ENCODE data around the gene RAB20. TPM values are rescaled to one million over a fixed set of nuclear protein-coding genes. Genes with fewer than 3 reads are reported as not detected.

RAB20 gene
- total RNA-seq, 1 experiment from 2014 or later, result 1.7 TPM

- H3K27me3 Mint-ChIP-seq (ENCODE audit: insufficient read depth, unreplicated experiment), result no peaks in the 10 kb centered on the region
- DNase-seq (ENCODE audit: unreplicated experiment), result no peak
- H3K36me3 Mint-ChIP-seq (ENCODE audit: insufficient read depth, unreplicated experiment), result no peaks in the 10 kb centered on the region
- H3K4me1 Mint-ChIP-seq (ENCODE audit: insufficient read depth, unreplicated experiment), result no peaks in the 10 kb centered on the region
- no TSS peak for BruUV-seq (replicated peaks)
- H3K27ac Mint-ChIP-seq (ENCODE audit: low read depth, unreplicated experiment), result no peak overlapping the region
- ChIA-PET POLR2A (no interaction called here), CTCF (no interaction called here)
- H3K4me3 Mint-ChIP-seq (ENCODE audit: unreplicated experiment), result no peak overlapping the region
- TF ChIP-seq CTCF (IDR thresholded peaks at IDR 0.05; ENCODE audit: unreplicated experiment), result no peak
- H3K9me3 Mint-ChIP-seq (ENCODE audit: unreplicated experiment), result no peaks in the 10 kb centered on the region
- intact Hi-C loops (cut with micrococcal nuclease), result no loop called here
These were observed 43.6 kb upstream of the RAB20 start for GRCh38 chr13:110605132-110605531.

GRCh38 chr13:110600980-110601379 is 39.5 kb upstream of the RAB20 start:
- intact Hi-C loops (cut with micrococcal nuclease), result no loop called here

GRCh38 chr13:110600261-110600819 is 38.8 kb upstream of the RAB20 start:
- no peaks in the 10 kb centered on the region for H3K9me3 Mint-ChIP-seq (ENCODE audit: unreplicated experiment)
- no peak for DNase-seq (ENCODE audit: unreplicated experiment)
- H3K27me3 Mint-ChIP-seq (ENCODE audit: insufficient read depth, unreplicated experiment), result no peaks in the 10 kb centered on the region
- intact Hi-C loops (cut with micrococcal nuclease), result no loop called here
- H3K27ac Mint-ChIP-seq (ENCODE audit: low read depth, unreplicated experiment), result no peak overlapping the region
- H3K36me3 Mint-ChIP-seq (ENCODE audit: insufficient read depth, unreplicated experiment), result no peaks in the 10 kb centered on the region
- no peak overlapping the region for H3K4me3 Mint-ChIP-seq (ENCODE audit: unreplicated experiment)
- no peak for TF ChIP-seq CTCF (IDR thresholded peaks at IDR 0.05; ENCODE audit: unreplicated experiment)
- POLR2A ChIA-PET, result no interaction called here
- BruUV-seq (replicated peaks), result no TSS peak
- CTCF ChIA-PET, result no interaction called here
- H3K4me1 Mint-ChIP-seq (ENCODE audit: insufficient read depth, unreplicated experiment), result no peaks in the 10 kb centered on the region

More at GRCh38 chr13:110600980-110601379, 39.5 kb upstream of the RAB20 start:
- Mint-ChIP-seq H3K9me3 (ENCODE audit: unreplicated experiment) (no peaks in the 10 kb centered on the region), H3K27ac (ENCODE audit: low read depth, unreplicated experiment) (no peak overlapping the region), H3K4me1 (ENCODE audit: insufficient read depth, unreplicated experiment) (no peaks in the 10 kb centered on the region), H3K36me3 (ENCODE audit: insufficient read depth, unreplicated experiment) (no peaks in the 10 kb centered on the region), H3K27me3 (ENCODE audit: insufficient read depth, unreplicated experiment) (no peaks in the 10 kb centered on the region), H3K4me3 (ENCODE audit: unreplicated experiment) (no peak overlapping the region)
- ChIA-PET CTCF (interaction anchor here (0.6 kb wide), 1 partner anchor 103 kb away, joined by 3 read pairs; no protein-coding TSS in a partner anchor), POLR2A (no interaction called here)
- no peak for DNase-seq (ENCODE audit: unreplicated experiment)
- no peak for TF ChIP-seq CTCF (IDR thresholded peaks at IDR 0.05; ENCODE audit: unreplicated experiment)
- no TSS peak for BruUV-seq (replicated peaks)

GRCh38 chr13:110597041-110597689 is 35.6 kb upstream of the RAB20 start:
- intact Hi-C loops (cut with micrococcal nuclease), result loop anchor here (10.0 kb wide), 3 partner anchors 318 to 438 kb away; partner anchors contain the start of gene ANKRD10
- CTCF ChIA-PET, result interaction anchor here (0.7 to 1.1 kb wide), 4 partner anchors 42 to 435 kb away, joined by 3 to 4 read pairs (median 4); no protein-coding TSS in a partner anchor

More at GRCh38 chr13:110597041-110597689, 35.6 kb upstream of the RAB20 start:
- no peak for DNase-seq (ENCODE audit: unreplicated experiment)
- Mint-ChIP-seq H3K4me3 (ENCODE audit: unreplicated experiment) (no peak overlapping the region), H3K9me3 (ENCODE audit: unreplicated experiment) (no peaks in the 10 kb centered on the region), H3K36me3 (ENCODE audit: insufficient read depth, unreplicated experiment) (no peaks in the 10 kb centered on the region), H3K27me3 (ENCODE audit: insufficient read depth, unreplicated experiment) (no peaks in the 10 kb centered on the region), H3K4me1 (ENCODE audit: insufficient read depth, unreplicated experiment) (no peaks in the 10 kb centered on the region), H3K27ac (ENCODE audit: low read depth, unreplicated experiment) (no peak overlapping the region)
- TF ChIP-seq CTCF (IDR thresholded peaks at IDR 0.05; ENCODE audit: unreplicated experiment), result no peak
- no TSS peak for BruUV-seq (replicated peaks)
- POLR2A ChIA-PET, result interaction anchor here (0.9 to 1.0 kb wide), 2 partner anchors 18 to 35 kb away, joined by 3 to 4 read pairs; partner anchors contain the start of gene NAXD
